NCI-H2196 (cell line): ENCODE results near the gene AGAP3.

Experiments used
- DNase-seq: peaks from one replicate; lab custom pipeline; 2025; ENCODE audit not compliant: unreplicated experiment; lab: John Stamatoyannopoulos, UW

Gene AGAP3

GRCh38 chr7:151057989-151058780 is 28.1 kb upstream of the AGAP3 start:
- peak; percentile 93 for DNase-seq

GRCh38 chr7:151058781-151059366 is 27.4 kb upstream of the AGAP3 start:
- no peak for DNase-seq

- peak; percentile 64 for DNase-seq
These were observed 26.7 kb upstream of the AGAP3 start, which contains the start of gene SLC4A2 for GRCh38 chr7:151059367-151060112. TSS of gene SLC4A2 (plus strand) at chr7:151059589. CDS start at chr7:151061988, 2,399 bp downstream.

- no peak for DNase-seq
These were observed 26.2 kb upstream of the AGAP3 start for GRCh38 chr7:151060113-151060415.

- DNase-seq = no peak
These were observed 25.7 kb upstream of the AGAP3 start for GRCh38 chr7:151060416-151061212.

GRCh38 chr7:151061213-151062110 is 24.8 kb upstream of the AGAP3 start:
- DNase-seq = no peak

GRCh38 chr7:151062111-151062398 is 24.2 kb upstream of the AGAP3 start:
- DNase-seq = no peak

GRCh38 chr7:151062399-151063211 is 23.7 kb upstream of the AGAP3 start:
- DNase-seq = no peak

- no peak for DNase-seq
These were observed 23.1 kb upstream of the AGAP3 start for GRCh38 chr7:151063212-151063561.

- no peak for DNase-seq
These were observed 21.8 kb upstream of the AGAP3 start for GRCh38 chr7:151064454-151064853.

GRCh38 chr7:151064993-151065392 is 21.3 kb upstream of the AGAP3 start:
- DNase-seq = no peak

GRCh38 chr7:151065516-151065915 is 20.8 kb upstream of the AGAP3 start:
- DNase-seq = no peak

GRCh38 chr7:151066273-151066974 is 19.9 kb upstream of the AGAP3 start:
- DNase-seq = no peak

- DNase-seq = no peak
These were observed 18.1 kb upstream of the AGAP3 start for GRCh38 chr7:151068069-151068773.

- DNase-seq = no peak
These were observed 16.3 kb upstream of the AGAP3 start for GRCh38 chr7:151069841-151070573.

- DNase-seq = no peak
These were observed 15.7 kb upstream of the AGAP3 start for GRCh38 chr7:151070574-151070960.

- no peak for DNase-seq
These were observed 15.0 kb upstream of the AGAP3 start for GRCh38 chr7:151071032-151071866.
